IPS-20b (cell line): ENCODE data around the gene INTS11.

Experiments used
- H3K27ac ChIP-seq: one replicate; pipeline ENCODE4 v1.5.1; 2013; ENCODE audit warnings: low read length
- H3K27me3 ChIP-seq: 2 replicates; pipeline ENCODE4 v1.6.1; 2013; ENCODE audit warnings: mild to moderate bottlenecking, low read length, inconsistent platforms; ENCODE audit not compliant: insufficient read depth
- H3K36me3 ChIP-seq: 2 replicates; pipeline ENCODE4 v1.6.1; 2013; ENCODE audit warnings: low read depth, mild to moderate bottlenecking, inconsistent platforms, low read length, moderate library complexity; ENCODE audit not compliant: insufficient read depth
- H3K4me1 ChIP-seq: 2 replicates; pipeline ENCODE4 v1.6.1; 2013; ENCODE audit warnings: mild to moderate bottlenecking, control low read depth, inconsistent platforms, low read length, moderate library complexity; ENCODE audit not compliant: insufficient read depth
- H3K4me3 ChIP-seq: 2 replicates; pipeline ENCODE4 v1.5.1; 2013; ENCODE audit warnings: mild to moderate bottlenecking, low read length, inconsistent platforms
- H3K9ac ChIP-seq: 2 replicates; pipeline ENCODE4 v1.6.1; 2013; ENCODE audit warnings: low read depth, mild to moderate bottlenecking, inconsistent platforms, low read length, moderate library complexity
- H3K9me3 ChIP-seq: 2 replicates; pipeline ENCODE4 v1.6.1; 2013; ENCODE audit warnings: mild to moderate bottlenecking, low read depth, low read length, inconsistent platforms; ENCODE audit not compliant: insufficient read depth

Gene INTS11

GRCh38 chr1:1337793-1338147 lies 13.3 kb upstream of the INTS11 start:
- H3K9ac ChIP-seq = no peak overlapping the region
- no peaks in the 10 kb centered on the region for H3K9me3 ChIP-seq
- no peaks in the 10 kb centered on the region for H3K4me1 ChIP-seq
- peaks cover 20% of the 10 kb centered on the region for H3K36me3 ChIP-seq
- H3K4me3 ChIP-seq = no peak overlapping the region
- no peak overlapping the region for H3K27ac ChIP-seq
- no peaks in the 10 kb centered on the region for H3K27me3 ChIP-seq

- no peaks in the 10 kb centered on the region for H3K27me3 ChIP-seq
Measured at GRCh38 chr1:1336931-1337792, 12.7 kb upstream of the INTS11 start.

GRCh38 chr1:1336446-1336845 lies 12.0 kb upstream of the INTS11 start:
- H3K27ac ChIP-seq = no peak overlapping the region
- H3K9me3 ChIP-seq = no peaks in the 10 kb centered on the region
- H3K4me3 ChIP-seq = no peak overlapping the region
- no peaks in the 10 kb centered on the region for H3K4me1 ChIP-seq
- peaks cover 19% of the 10 kb centered on the region for H3K36me3 ChIP-seq
- H3K27me3 ChIP-seq = no peaks in the 10 kb centered on the region
- no peak overlapping the region for H3K9ac ChIP-seq

More at GRCh38 chr1:1336931-1337792, 12.7 kb upstream of the INTS11 start:
- Histone ChIP-seq H3K4me1 (no peaks in the 10 kb centered on the region), H3K9ac (no peak overlapping the region), H3K36me3 (peaks cover 20% of the 10 kb centered on the region), H3K9me3 (no peaks in the 10 kb centered on the region), H3K27ac (no peak overlapping the region), H3K4me3 (no peak overlapping the region)

GRCh38 chr1:1335792-1336248 lies 11.4 kb upstream of the INTS11 start:
- Histone ChIP-seq H3K36me3 (peaks cover 13% of the 10 kb centered on the region), H3K27ac (no peak overlapping the region), H3K27me3 (no peaks in the 10 kb centered on the region), H3K9ac (no peak overlapping the region), H3K4me1 (no peaks in the 10 kb centered on the region), H3K9me3 (no peaks in the 10 kb centered on the region), H3K4me3 (no peak overlapping the region)

- H3K9ac ChIP-seq = no peak overlapping the region
- no peaks in the 10 kb centered on the region for H3K4me1 ChIP-seq
- no peaks in the 10 kb centered on the region for H3K9me3 ChIP-seq
- H3K4me3 ChIP-seq = no peak overlapping the region
- 0 out of 2 replicates have a peak, but pooled peaks cover 8% of the 10 kb centered on the region for H3K36me3 ChIP-seq
- H3K27me3 ChIP-seq = no peaks in the 10 kb centered on the region
- no peak overlapping the region for H3K27ac ChIP-seq
Measured at GRCh38 chr1:1335283-1335682, 10.8 kb upstream of the INTS11 start.

- Histone ChIP-seq H3K4me3 (no peak overlapping the region), H3K9ac (no peak overlapping the region), H3K27me3 (no peaks in the 10 kb centered on the region), H3K36me3 (0 out of 2 replicates have a peak, but pooled peaks cover 5% of the 10 kb centered on the region), H3K4me1 (no peaks in the 10 kb centered on the region), H3K9me3 (no peaks in the 10 kb centered on the region), H3K27ac (no peak overlapping the region)
Measured at GRCh38 chr1:1334835-1335234, 10.4 kb upstream of the INTS11 start.

- H3K4me3 ChIP-seq = no peak overlapping the region
- H3K9ac ChIP-seq = no peak overlapping the region
- H3K27ac ChIP-seq = no peak overlapping the region
- H3K4me1 ChIP-seq = no peaks in the 10 kb centered on the region
- H3K36me3 ChIP-seq = 0 out of 2 replicates have a peak, but pooled peaks cover 5% of the 10 kb centered on the region
- no peaks in the 10 kb centered on the region for H3K27me3 ChIP-seq
- H3K9me3 ChIP-seq = no peaks in the 10 kb centered on the region
Measured at GRCh38 chr1:1333551-1334241, 9.2 kb upstream of the INTS11 start.

GRCh38 chr1:1332774-1333480 lies 8.5 kb upstream of the INTS11 start:
- 0 out of 2 replicates have a peak, but pooled peaks cover 5% of the 10 kb centered on the region for H3K36me3 ChIP-seq
- no peaks in the 10 kb centered on the region for H3K4me1 ChIP-seq
- H3K27ac ChIP-seq = no peak overlapping the region
- no peaks in the 10 kb centered on the region for H3K27me3 ChIP-seq
- no peaks in the 10 kb centered on the region for H3K9me3 ChIP-seq
- no peak overlapping the region for H3K4me3 ChIP-seq
- no peak overlapping the region for H3K9ac ChIP-seq

- Histone ChIP-seq H3K4me3 (no peak overlapping the region), H3K4me1 (no peaks in the 10 kb centered on the region), H3K9ac (no peak overlapping the region), H3K27ac (no peak overlapping the region), H3K9me3 (no peaks in the 10 kb centered on the region), H3K36me3 (0 out of 2 replicates have a peak, but pooled peaks cover 1% of the 10 kb centered on the region), H3K27me3 (no peaks in the 10 kb centered on the region)
Measured at GRCh38 chr1:1332031-1332755, 7.7 kb upstream of the INTS11 start.

- Histone ChIP-seq H3K4me3 (no peak within 1 kb of the TSS), H3K9ac (no peak within 1 kb of the TSS), H3K36me3 (no peaks in the 10 kb centered on the region)
Measured at GRCh38 chr1:1331068-1331965, 6.9 kb upstream of the INTS11 start, which contains the start of gene TAS1R3. Gene TAS1R3, plus strand, starts transcription at chr1:1331280. Its CDS starts 66 bp downstream, at chr1:1331346.

More at GRCh38 chr1:1331068-1331965, 6.9 kb upstream of the INTS11 start, which contains the start of gene TAS1R3:
- H3K4me1 ChIP-seq = no peaks in the 10 kb centered on the region
- H3K27me3 ChIP-seq = no peaks in the 10 kb centered on the region
- no peak within 1 kb of the TSS for H3K27ac ChIP-seq
- no peaks in the 10 kb centered on the region for H3K9me3 ChIP-seq
